HEK293 (cell line): ENCODE measurements around the gene THEMIS2.

Experiments used
- CTCF ChIA-PET: fragments of 350-600 bp; formaldehyde crosslinking; extraction: SDS; loops from one replicate; lab custom pipeline; 2021; ENCODE audit warnings: antibody characterized with exemption; lab: Yijun Ruan, JAX
- POLR2A ChIA-PET: fragments of 300-600 bp; formaldehyde crosslinking; extraction: SDS; loops from one replicate; lab custom pipeline; 2020; ENCODE audit warnings: antibody characterized with exemption, inconsistent platforms; lab: Yijun Ruan, JAX
- H3K27ac ChIP-seq: fragments of 200-500 bp; sonication (Bioruptor generic); 2 replicates; pipeline ENCODE4 v1.5.1; 2014; ENCODE audit warnings: low read depth, low read length, control low read depth, inconsistent platforms; ENCODE audit errors: extremely low read depth
- H3K36me3 ChIP-seq, 2 experiments: fragments of 200-500 bp in 1 of 2; sonication (Bioruptor generic) in 1 of 2; 1 replicate in 1 of 2; 2 replicates in 1 of 2; pipeline ENCODE4 v1.5.1; 2014 to 2017; ENCODE audit warnings: inconsistent platforms in 2 of 2, low read length in 2 of 2; ENCODE audit not compliant: control insufficient read depth in 2 of 2, insufficient read depth in 1 of 2
- H3K4me1 ChIP-seq: fragments of 200-500 bp; sonication (Bioruptor generic); 2 replicates; pipeline ENCODE4 v1.5.1; 2014; ENCODE audit warnings: mild to moderate bottlenecking, low read length, inconsistent platforms; ENCODE audit not compliant: control insufficient read depth, insufficient read depth
- H3K4me3 ChIP-seq: 2 replicates; pipeline ENCODE4 v1.5.1; 2011; ENCODE audit warnings: low read depth, mild to moderate bottlenecking, control low read depth, low read length, moderate library complexity
- H3K9me3 ChIP-seq: fragments of 200-500 bp; sonication (Bioruptor generic); 2 replicates; pipeline ENCODE4 v1.5.1; 2014; ENCODE audit warnings: low read depth, low read length, inconsistent platforms; ENCODE audit not compliant: control insufficient read depth, insufficient read depth
- GLIS1 ChIP-seq: fragments of 450-650 bp; formaldehyde crosslinking; IDR thresholded peaks from 2 replicates; pipeline ENCODE4 v1.5.1; 2016; ENCODE audit warnings: missing biosample characterization, missing genetic modification characterization
- HOXD13 ChIP-seq: sonication (generic); formaldehyde crosslinking; IDR thresholded peaks from 2 replicates; pipeline ENCODE4 v1.8.0; 2022; ENCODE audit warnings: missing genetic modification reagents, borderline replicate concordance
- KLF7 ChIP-seq: fragments of 450-650 bp; formaldehyde crosslinking; IDR thresholded peaks from 2 replicates; pipeline ENCODE4 v1.5.1; 2016; ENCODE audit warnings: missing biosample characterization, missing genetic modification characterization, borderline replicate concordance
- KLF9 ChIP-seq: fragments of 450-650 bp; formaldehyde crosslinking; IDR thresholded peaks from 2 replicates; pipeline ENCODE4 v1.5.1; 2016; ENCODE audit warnings: missing biosample characterization, missing genetic modification characterization, low read depth
- MZF1 ChIP-seq: fragments of 450-650 bp; formaldehyde crosslinking; IDR thresholded peaks from 2 replicates; pipeline ENCODE4 v1.5.1; 2017; ENCODE audit warnings: missing biosample characterization, missing genetic modification characterization, borderline replicate concordance
- OSR2 ChIP-seq: fragments of 450-650 bp; formaldehyde crosslinking; IDR thresholded peaks from 2 replicates; pipeline ENCODE4 v1.5.1; 2016; ENCODE audit warnings: missing biosample characterization, missing genetic modification characterization
- YY2 ChIP-seq: fragments of 450-650 bp; formaldehyde crosslinking; IDR thresholded peaks from 2 replicates; pipeline ENCODE4 v1.5.1; 2016; ENCODE audit warnings: missing biosample characterization, missing genetic modification characterization
- ZBTB48 ChIP-seq: fragments of 450-650 bp; formaldehyde crosslinking; IDR thresholded peaks from 2 replicates; pipeline ENCODE4 v1.5.1; 2016; ENCODE audit warnings: missing biosample characterization, missing genetic modification characterization
- ZBTB7A ChIP-seq: fragments of 450-650 bp; formaldehyde crosslinking; IDR thresholded peaks from 2 replicates; pipeline ENCODE4 v1.5.1; 2016; ENCODE audit warnings: low read depth, missing biosample characterization, missing genetic modification characterization
- ZNF146 ChIP-seq: fragments of 450-650 bp; formaldehyde crosslinking; IDR thresholded peaks from 2 replicates; pipeline ENCODE4 v1.5.1; 2016; ENCODE audit warnings: missing biosample characterization, missing genetic modification characterization
- ZNF175 ChIP-seq: fragments of 450-650 bp; formaldehyde crosslinking; IDR thresholded peaks from 2 replicates; pipeline ENCODE4 v1.5.1; 2016; ENCODE audit warnings: missing biosample characterization, missing genetic modification characterization
- ZNF266 ChIP-seq: fragments of 450-650 bp; formaldehyde crosslinking; IDR thresholded peaks from 2 replicates; pipeline ENCODE4 v1.5.1; 2016; ENCODE audit warnings: missing biosample characterization, missing genetic modification characterization, low read depth
- ZNF341 ChIP-seq: fragments of 450-650 bp; formaldehyde crosslinking; IDR thresholded peaks from 2 replicates; pipeline ENCODE4; 2016; ENCODE audit warnings: low read depth, missing biosample characterization, missing genetic modification characterization
- ZNF548 ChIP-seq: fragments of 450-650 bp; formaldehyde crosslinking; IDR thresholded peaks from 2 replicates; pipeline ENCODE4 v1.5.1; 2016; ENCODE audit warnings: missing biosample characterization, missing genetic modification characterization
- ZNF623 ChIP-seq: fragments of 450-650 bp; formaldehyde crosslinking; IDR thresholded peaks from 2 replicates; pipeline ENCODE4 v1.5.1; 2016; ENCODE audit warnings: missing biosample characterization, missing genetic modification characterization
- ZNF629 ChIP-seq: fragments of 450-650 bp; formaldehyde crosslinking; IDR thresholded peaks from 2 replicates; pipeline ENCODE4 v1.5.1; 2017; ENCODE audit warnings: missing biosample characterization, missing genetic modification characterization
- ZNF660 ChIP-seq: fragments of 450-650 bp; IDR thresholded peaks from 2 replicates; pipeline ENCODE4 v1.5.1; 2018; ENCODE audit warnings: missing biosample characterization, mild to moderate bottlenecking, missing genetic modification characterization
- ZSCAN30 ChIP-seq: fragments of 450-650 bp; IDR thresholded peaks from 2 replicates; pipeline ENCODE4 v1.5.1; 2018; ENCODE audit warnings: missing biosample characterization, mild to moderate bottlenecking, missing genetic modification characterization, moderate library complexity
- TF ChIP-seq, protein P1 (sequence below): fragments of 450-650 bp; formaldehyde crosslinking; IDR thresholded peaks from 2 replicates; pipeline ENCODE4 v1.5.1; 2016; ENCODE audit warnings: missing biosample characterization, missing genetic modification characterization
- TF ChIP-seq, protein P2 (sequence below): fragments of 450-650 bp; formaldehyde crosslinking; IDR thresholded peaks from 2 replicates; pipeline ENCODE4 v1.5.0; 2017; ENCODE audit warnings: missing biosample characterization, missing genetic modification characterization, borderline replicate concordance
- TF ChIP-seq, protein P3 (sequence below): fragments of 450-650 bp; formaldehyde crosslinking; IDR thresholded peaks from 2 replicates; pipeline ENCODE4 v1.5.1; 2017; ENCODE audit warnings: missing biosample characterization, missing genetic modification characterization
- TF ChIP-seq, protein P4 (sequence below): fragments of 450-650 bp; formaldehyde crosslinking; IDR thresholded peaks from 2 replicates; pipeline ENCODE4 v1.5.1; 2016; ENCODE audit warnings: missing biosample characterization, missing genetic modification characterization

Gene THEMIS2

DNA sequence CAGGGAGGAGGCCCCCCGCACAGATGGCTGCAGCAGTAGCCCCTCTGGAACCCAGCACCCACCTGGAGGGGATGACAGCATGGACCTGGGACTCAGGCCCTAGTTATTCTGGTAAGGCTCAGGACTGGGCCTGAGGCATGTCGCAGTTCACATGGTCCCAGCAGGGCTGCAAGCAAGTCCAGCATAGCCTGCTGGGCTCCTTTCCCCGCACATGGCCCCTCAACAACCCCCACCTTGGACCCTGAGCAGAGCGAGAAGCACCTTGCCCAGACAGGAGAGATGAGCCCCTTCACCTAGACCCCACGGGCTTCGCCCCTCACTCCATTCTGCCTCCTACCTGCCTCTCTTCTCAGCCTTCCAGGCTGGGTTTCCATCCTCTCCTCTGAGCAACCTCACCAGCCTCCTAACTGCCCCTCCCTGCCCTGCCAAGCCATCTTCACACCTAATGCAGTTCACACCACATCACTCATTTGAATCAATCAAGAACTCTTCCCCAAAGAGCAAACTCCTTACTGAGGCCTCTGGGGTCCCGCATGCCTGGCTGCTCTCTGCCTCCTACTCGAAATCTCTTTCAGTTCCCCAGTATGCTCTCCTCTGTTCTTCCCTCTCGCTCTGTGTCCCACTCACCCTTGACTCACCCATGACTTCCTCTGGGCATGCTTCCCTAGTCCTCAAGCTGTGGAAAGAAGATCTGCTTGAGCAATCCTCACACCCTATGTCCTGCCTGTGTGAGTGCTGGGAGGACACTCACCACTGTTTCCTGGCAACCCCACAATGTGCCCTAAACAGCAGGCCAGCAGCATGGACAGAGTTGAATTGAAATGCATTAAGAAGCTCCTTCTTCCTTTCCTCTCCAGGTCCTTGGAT lies 9.4 kb upstream of the THEMIS2 start (continued):
- TF ChIP-seq ZNF660 (tag by site-specific recombination) (no peak), ZBTB48 (no peak), ZNF146 (tag by site-specific recombination) (no peak), ZNF175 (tag by site-specific recombination) (no peak), ZNF266 (no peak), KLF9 (tag by site-specific recombination) (no peak)
- TF ChIP-seq, protein P1, sequence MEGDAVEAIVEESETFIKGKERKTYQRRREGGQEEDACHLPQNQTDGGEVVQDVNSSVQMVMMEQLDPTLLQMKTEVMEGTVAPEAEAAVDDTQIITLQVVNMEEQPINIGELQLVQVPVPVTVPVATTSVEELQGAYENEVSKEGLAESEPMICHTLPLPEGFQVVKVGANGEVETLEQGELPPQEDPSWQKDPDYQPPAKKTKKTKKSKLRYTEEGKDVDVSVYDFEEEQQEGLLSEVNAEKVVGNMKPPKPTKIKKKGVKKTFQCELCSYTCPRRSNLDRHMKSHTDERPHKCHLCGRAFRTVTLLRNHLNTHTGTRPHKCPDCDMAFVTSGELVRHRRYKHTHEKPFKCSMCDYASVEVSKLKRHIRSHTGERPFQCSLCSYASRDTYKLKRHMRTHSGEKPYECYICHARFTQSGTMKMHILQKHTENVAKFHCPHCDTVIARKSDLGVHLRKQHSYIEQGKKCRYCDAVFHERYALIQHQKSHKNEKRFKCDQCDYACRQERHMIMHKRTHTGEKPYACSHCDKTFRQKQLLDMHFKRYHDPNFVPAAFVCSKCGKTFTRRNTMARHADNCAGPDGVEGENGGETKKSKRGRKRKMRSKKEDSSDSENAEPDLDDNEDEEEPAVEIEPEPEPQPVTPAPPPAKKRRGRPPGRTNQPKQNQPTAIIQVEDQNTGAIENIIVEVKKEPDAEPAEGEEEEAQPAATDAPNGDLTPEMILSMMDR (tag by site-specific recombination): no peak
- TF ChIP-seq, protein P2, sequence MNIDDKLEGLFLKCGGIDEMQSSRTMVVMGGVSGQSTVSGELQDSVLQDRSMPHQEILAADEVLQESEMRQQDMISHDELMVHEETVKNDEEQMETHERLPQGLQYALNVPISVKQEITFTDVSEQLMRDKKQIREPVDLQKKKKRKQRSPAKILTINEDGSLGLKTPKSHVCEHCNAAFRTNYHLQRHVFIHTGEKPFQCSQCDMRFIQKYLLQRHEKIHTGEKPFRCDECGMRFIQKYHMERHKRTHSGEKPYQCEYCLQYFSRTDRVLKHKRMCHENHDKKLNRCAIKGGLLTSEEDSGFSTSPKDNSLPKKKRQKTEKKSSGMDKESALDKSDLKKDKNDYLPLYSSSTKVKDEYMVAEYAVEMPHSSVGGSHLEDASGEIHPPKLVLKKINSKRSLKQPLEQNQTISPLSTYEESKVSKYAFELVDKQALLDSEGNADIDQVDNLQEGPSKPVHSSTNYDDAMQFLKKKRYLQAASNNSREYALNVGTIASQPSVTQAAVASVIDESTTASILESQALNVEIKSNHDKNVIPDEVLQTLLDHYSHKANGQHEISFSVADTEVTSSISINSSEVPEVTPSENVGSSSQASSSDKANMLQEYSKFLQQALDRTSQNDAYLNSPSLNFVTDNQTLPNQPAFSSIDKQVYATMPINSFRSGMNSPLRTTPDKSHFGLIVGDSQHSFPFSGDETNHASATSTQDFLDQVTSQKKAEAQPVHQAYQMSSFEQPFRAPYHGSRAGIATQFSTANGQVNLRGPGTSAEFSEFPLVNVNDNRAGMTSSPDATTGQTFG (tag by site-specific recombination): no peak

DNA sequence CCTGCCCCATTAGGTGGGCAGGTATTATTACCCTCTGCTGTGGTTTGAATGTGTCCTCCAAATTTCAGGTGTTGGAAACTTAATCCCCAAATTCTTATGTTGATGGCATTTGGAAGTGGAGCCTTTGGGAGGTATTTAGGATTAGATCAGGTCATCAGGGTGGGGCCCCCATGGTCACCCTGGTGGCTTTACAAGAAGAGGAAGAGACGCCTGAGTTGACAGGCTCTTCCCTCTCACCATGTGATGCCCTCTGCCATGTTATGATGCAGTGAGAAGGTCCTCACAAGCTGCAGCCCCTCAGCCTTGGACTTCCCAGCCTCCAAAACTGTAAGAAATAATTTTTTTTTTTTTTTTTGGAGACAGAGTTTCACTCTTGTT lies 8.8 kb upstream of the THEMIS2 start:
- Histone ChIP-seq H3K36me3 (no peaks in the 10 kb centered on the region), H3K27ac (no peak overlapping the region), H3K4me1 (no peaks in the 10 kb centered on the region), H3K4me3 (no peak overlapping the region), H3K9me3 (no peaks in the 10 kb centered on the region)
- ChIA-PET POLR2A (interaction anchor here (0.7 kb wide), 1 partner anchor 74 kb away, joined by 3 read pairs; no protein-coding TSS in a partner anchor), CTCF (interaction anchor here (0.6 to 1.4 kb wide), 2 partner anchors 117 to 141 kb away, joined by 3 read pairs; no protein-coding TSS in a partner anchor)
- TF ChIP-seq ZNF548 (tag by site-specific recombination): no peak
- TF ChIP-seq GLIS1 (tag by site-specific recombination): no peak
- no peak for TF ChIP-seq KLF7 (tag by site-specific recombination)

DNA sequence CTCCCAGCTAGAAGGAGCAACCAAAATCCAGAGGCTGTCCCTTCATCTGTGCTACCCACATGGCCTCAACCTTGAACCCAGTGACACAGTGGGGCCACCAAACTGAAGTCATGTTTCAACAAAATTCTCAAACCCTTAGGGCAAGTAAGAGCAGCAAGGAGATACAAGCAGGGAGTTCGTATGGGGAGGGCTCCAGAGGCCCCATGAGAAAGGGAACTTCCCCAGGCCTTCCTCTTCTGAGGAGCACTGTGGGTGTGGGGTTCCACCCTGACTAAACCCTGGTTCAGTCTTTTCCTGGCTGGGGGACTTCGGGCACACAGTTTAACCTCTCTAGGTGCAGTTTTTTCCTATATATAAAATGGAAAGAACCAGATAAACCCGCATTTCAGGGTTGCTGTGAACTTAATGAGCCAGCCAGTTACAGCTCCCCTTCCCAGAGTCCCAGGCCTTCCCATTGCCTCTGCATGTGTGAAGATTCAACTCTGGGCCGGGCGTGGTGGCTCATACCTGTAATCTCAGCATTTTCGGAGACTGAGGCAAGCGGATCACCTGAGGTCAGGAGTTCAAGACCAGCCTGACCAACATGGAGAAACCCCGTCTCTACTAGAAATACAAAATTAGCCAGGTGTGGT lies 8.0 kb upstream of the THEMIS2 start:
- no peaks in the 10 kb centered on the region for H3K36me3 ChIP-seq
- H3K27ac ChIP-seq: no peak overlapping the region
- POLR2A ChIA-PET: interaction anchor here (0.7 kb wide), 1 partner anchor 73 kb away, joined by 3 read pairs; no protein-coding TSS in a partner anchor
- TF ChIP-seq YY2 (tag by site-specific recombination) (no peak), OSR2 (tag by site-specific recombination) (no peak), HOXD13 (CRISPR knock-in tag) (no peak), ZBTB7A (no peak), ZNF629 (tag by site-specific recombination) (no peak), ZNF623 (tag by site-specific recombination) (no peak), ZSCAN30 (tag by site-specific recombination) (no peak), MZF1 (tag by site-specific recombination) (no peak), ZNF341 (tag by site-specific recombination) (no peak)
- TF ChIP-seq, protein P3, sequence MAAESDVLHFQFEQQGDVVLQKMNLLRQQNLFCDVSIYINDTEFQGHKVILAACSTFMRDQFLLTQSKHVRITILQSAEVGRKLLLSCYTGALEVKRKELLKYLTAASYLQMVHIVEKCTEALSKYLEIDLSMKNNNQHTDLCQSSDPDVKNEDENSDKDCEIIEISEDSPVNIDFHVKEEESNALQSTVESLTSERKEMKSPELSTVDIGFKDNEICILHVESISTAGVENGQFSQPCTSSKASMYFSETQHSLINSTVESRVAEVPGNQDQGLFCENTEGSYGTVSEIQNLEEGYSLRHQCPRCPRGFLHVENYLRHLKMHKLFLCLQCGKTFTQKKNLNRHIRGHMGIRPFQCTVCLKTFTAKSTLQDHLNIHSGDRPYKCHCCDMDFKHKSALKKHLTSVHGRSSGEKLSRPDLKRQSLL (tag by site-specific recombination): no peak
- TF ChIP-seq, protein P4, sequence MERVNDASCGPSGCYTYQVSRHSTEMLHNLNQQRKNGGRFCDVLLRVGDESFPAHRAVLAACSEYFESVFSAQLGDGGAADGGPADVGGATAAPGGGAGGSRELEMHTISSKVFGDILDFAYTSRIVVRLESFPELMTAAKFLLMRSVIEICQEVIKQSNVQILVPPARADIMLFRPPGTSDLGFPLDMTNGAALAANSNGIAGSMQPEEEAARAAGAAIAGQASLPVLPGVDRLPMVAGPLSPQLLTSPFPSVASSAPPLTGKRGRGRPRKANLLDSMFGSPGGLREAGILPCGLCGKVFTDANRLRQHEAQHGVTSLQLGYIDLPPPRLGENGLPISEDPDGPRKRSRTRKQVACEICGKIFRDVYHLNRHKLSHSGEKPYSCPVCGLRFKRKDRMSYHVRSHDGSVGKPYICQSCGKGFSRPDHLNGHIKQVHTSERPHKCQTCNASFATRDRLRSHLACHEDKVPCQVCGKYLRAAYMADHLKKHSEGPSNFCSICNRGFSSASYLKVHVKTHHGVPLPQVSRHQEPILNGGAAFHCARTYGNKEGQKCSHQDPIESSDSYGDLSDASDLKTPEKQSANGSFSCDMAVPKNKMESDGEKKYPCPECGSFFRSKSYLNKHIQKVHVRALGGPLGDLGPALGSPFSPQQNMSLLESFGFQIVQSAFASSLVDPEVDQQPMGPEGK (tag by site-specific recombination): no peak
- H3K4me3 ChIP-seq: no peak overlapping the region
- no peaks in the 10 kb centered on the region for H3K9me3 ChIP-seq
- CTCF ChIA-PET: interaction anchor here (0.6 to 1.4 kb wide), 2 partner anchors 99 to 116 kb away, joined by 3 read pairs; no protein-coding TSS in a partner anchor
- H3K4me1 ChIP-seq: no peaks in the 10 kb centered on the region
